K562 (cell line): ENCODE results near the gene F13A1. TPM values are rescaled to one million over a fixed set of nuclear protein-coding genes. Genes with fewer than 3 reads are reported as not detected.
A peak's percentile ranks its signal among the peaks of the same experiment; 100 is the strongest.

Source experiments
- ATAC-seq: fragments of 200-7000 bp; cut with Tn5 transposase; 3 replicates; pipeline ENCODE4 v1.9.1; 2020; ENCODE audit warnings: moderate library complexity
- BruUV-seq: library from RNA; stranded (reverse); fragments of 400-500 nt; replicated peaks from 2 replicates; lab custom pipeline; 2021; lab: Mats Ljungman, UMichigan
- CTCF ChIA-PET: fragments of 300-600 bp; formaldehyde crosslinking; extraction: SDS; loops from one replicate; lab custom pipeline; 2021; ENCODE audit warnings: low intra/inter-chr PET ratio; lab: Yijun Ruan, JAX
- POLR2A ChIA-PET: fragments of 300-600, 350-650 bp; sonication (Branson Sonifier 250); formaldehyde crosslinking; extraction: SDS; loops from one replicate; lab custom pipeline; 2021; ENCODE audit warnings: antibody characterized with exemption, inconsistent platforms; lab: Yijun Ruan, JAX
- DNase-seq, 4 experiments: peaks; one replicate each; pipeline versions ENCODE4 v3.0.0 to v3.0.0-alpha.2; 2011 to 2018; ENCODE audit warnings: low spot score in 3 of 4, mixed read lengths in 3 of 4; ENCODE audit errors: extremely low read depth in 1 of 4
- FAIRE-seq: peaks from 2 replicates; lab custom pipeline; 2011; peaks lifted over from hg19 to GRCh38; lab: Jason Lieb, UNC
- H2AFZ ChIP-seq: 2 replicates; pipeline ENCODE4 v1.6.0; 2011; ENCODE audit warnings: low read depth, low read length, control low read depth, inconsistent platforms
- H3K27ac ChIP-seq: fragments of 200-600 bp; 3 replicates; pipeline ENCODE4 v1.8.0; 2011; ENCODE audit warnings: low read depth, mild to moderate bottlenecking, control low read depth, inconsistent platforms, low read length, moderate library complexity, mixed read lengths; ENCODE audit errors: extremely low read depth
- H3K27me3 ChIP-seq, 2 experiments: fragments of 300-600 bp in 1 of 2; 2 replicates in 1 of 2; 3 replicates in 1 of 2; pipeline versions ENCODE4 v1.6.0 to v1.8.0; 2011; ENCODE audit warnings: inconsistent platforms in 2 of 2, low read length in 2 of 2, mild to moderate bottlenecking in 1 of 2, mixed read lengths in 1 of 2, moderate library complexity in 1 of 2; ENCODE audit not compliant: control insufficient read depth in 2 of 2, insufficient read depth in 2 of 2
- H3K36me3 ChIP-seq: fragments of 300-600 bp; 3 replicates; pipeline ENCODE4 v1.8.0; 2011; ENCODE audit warnings: mild to moderate bottlenecking, low read length, inconsistent platforms; ENCODE audit not compliant: control insufficient read depth, insufficient read depth
- H3K4me1 ChIP-seq, 2 experiments: fragments of 200-600 bp in 1 of 2; replicated peaks in 1 of 2; 2 replicates in 1 of 2; 3 replicates in 1 of 2; pipeline versions ENCODE4 v1.5.1 to v1.8.0; 2011; ENCODE audit warnings: inconsistent platforms in 2 of 2, low read length in 2 of 2, mild to moderate bottlenecking in 1 of 2, mixed read lengths in 1 of 2, moderate library complexity in 1 of 2; ENCODE audit not compliant: control insufficient read depth in 2 of 2, insufficient read depth in 2 of 2
- H3K4me2 ChIP-seq: 2 replicates; pipeline ENCODE4 v1.6.1; 2011; ENCODE audit warnings: low read length, control low read depth, inconsistent platforms, mixed read lengths; ENCODE audit not compliant: insufficient read depth
- H3K4me3 ChIP-seq: fragments of 200-600 bp; sonication (generic), shearing (Covaris generic); 2 replicates; pipeline ENCODE4 v1.5.1; 2016; ENCODE audit warnings: control low read depth, inconsistent platforms
- H3K79me2 ChIP-seq: fragments of 200-600 bp; 3 replicates; pipeline ENCODE4 v1.8.0; 2011; ENCODE audit warnings: low read length, inconsistent platforms; ENCODE audit not compliant: control insufficient read depth, insufficient read depth
- H3K9ac ChIP-seq, 2 experiments: 2 replicates each; pipeline versions ENCODE4 v1.6.0 to v1.6.1; 2011; ENCODE audit warnings: low read depth in 2 of 2, low read length in 2 of 2, control low read depth in 1 of 2, inconsistent platforms in 1 of 2, mild to moderate bottlenecking in 1 of 2, mixed read lengths in 1 of 2; ENCODE audit not compliant: insufficient read depth in 1 of 2
- H3K9me1 ChIP-seq: one replicate; pipeline ENCODE4 v1.6.0; 2011; ENCODE audit warnings: inconsistent platforms, mild to moderate bottlenecking, low read length, moderate library complexity; ENCODE audit not compliant: control insufficient read depth, insufficient read depth
- H3K9me3 ChIP-seq: replicated peaks from 2 replicates; pipeline ENCODE4 v1.5.1; 2011; ENCODE audit warnings: low read depth, low read length, inconsistent platforms; ENCODE audit not compliant: control insufficient read depth, insufficient read depth
- H4K20me1 ChIP-seq: replicated peaks from 2 replicates; pipeline ENCODE4 v1.6.1; 2011; ENCODE audit warnings: low read length, inconsistent platforms, mixed read lengths; ENCODE audit not compliant: control insufficient read depth, insufficient read depth
- CCAR2 ChIP-seq: fragments of 200-400 bp; formaldehyde crosslinking; IDR thresholded peaks from 2 replicates; pipeline ENCODE4 v1.6.1; 2017; ENCODE audit warnings: mild to moderate bottlenecking, low read depth, low read length
- CEBPZ ChIP-seq: fragments of 150-350 bp; IDR thresholded peaks from 2 replicates; pipeline ENCODE4 v1.6.1; 2014; ENCODE audit warnings: low read depth, mild to moderate bottlenecking, low read length, borderline replicate concordance
- GABPB2 ChIP-seq: fragments of 250-450 bp; sonication (Bioruptor Pico); conservative IDR thresholded peaks from 2 replicates; pipeline ENCODE4 v1.5.1; 2021; ENCODE audit warnings: mild to moderate bottlenecking
- MAFF ChIP-seq: IDR thresholded peaks from 2 replicates; pipeline ENCODE4 v1.6.1; 2012; ENCODE audit warnings: low read length, improper control_type of control experiment
- MAFG ChIP-seq: fragments of 450-650 bp; conservative IDR thresholded peaks from 2 replicates; pipeline ENCODE4 v1.6.1; 2016; ENCODE audit warnings: missing genetic modification characterization, missing compliant biosample characterization
- MTA3 ChIP-seq: fragments of 450-650 bp; formaldehyde crosslinking; IDR thresholded peaks from 2 replicates; pipeline ENCODE4 v1.6.1; 2017; ENCODE audit warnings: mild to moderate bottlenecking, borderline replicate concordance
- PHF21A ChIP-seq: fragments of 450-650 bp; IDR thresholded peaks from 2 replicates; pipeline ENCODE4 v1.6.1; 2017; ENCODE audit warnings: low read depth, borderline replicate concordance
- PTBP1 ChIP-seq: fragments of 200-400 bp; formaldehyde crosslinking; IDR thresholded peaks from 2 replicates; pipeline ENCODE4 v1.6.1; 2017; ENCODE audit warnings: low read depth, low read length
- REST ChIP-seq, 2 experiments: fragments of 450-650 bp; formaldehyde crosslinking in 1 of 2; IDR thresholded peaks; 2 replicates each; pipeline versions ENCODE4 v1.4.0 to v1.6.1; 2014 to 2020; ENCODE audit warnings: mild to moderate bottlenecking in 2 of 2, borderline replicate concordance in 1 of 2, low read depth in 1 of 2
- SLC30A9 ChIP-seq: fragments of 250-450 bp; sonication (Bioruptor Pico); IDR thresholded peaks from 2 replicates; pipeline ENCODE4 v1.8.0; 2022; ENCODE audit warnings: mild to moderate bottlenecking, moderate library complexity
- TARDBP ChIP-seq: fragments of 450-650 bp; IDR thresholded peaks from 2 replicates; pipeline ENCODE4 v1.6.1; 2016
- ZNF224 ChIP-seq: sonication (generic); formaldehyde crosslinking; IDR thresholded peaks from 2 replicates; pipeline ENCODE4 v1.8.0; 2022; ENCODE audit warnings: mild to moderate bottlenecking, missing genetic modification reagents
- ZNF316 ChIP-seq: fragments of 450-650 bp; IDR thresholded peaks from 2 replicates; pipeline ENCODE4 v1.6.1; 2016
- ZNF583 ChIP-seq: fragments of 250-450 bp; sonication (Bioruptor Pico); IDR thresholded peaks from 2 replicates; pipeline ENCODE4 v1.4.0; 2020
- WGBS: fragments of 100-300 bp; shearing (Covaris generic); methylation state at CpG from one replicate; pipeline ENCODE4 v1.1.6; 2016; ENCODE audit warnings: low coverage, mixed read lengths; ENCODE audit not compliant: insufficient coverage; ENCODE audit errors: missing lambda C conversion rate; 5-methylcytosine and 5-hydroxymethylcytosine counted together
- in situ Hi-C: fragments of 300-500 bp; cut with MboI; formaldehyde crosslinking; loops from 4 replicates; pipeline ENCODE4 v1.15.0; 2018; ENCODE audit warnings: inconsistent platforms, mixed read lengths
- intact Hi-C: fragments of 100-400 bp; cut with micrococcal nuclease; formaldehyde crosslinking; loops from 2 replicates; pipeline ENCODE4 v1.14.2; 2022
- polyA plus RNA-seq, 8 experiments: library from polyadenylated mRNA; depleted of rRNA in 4 of 8; stranded (reverse) in 5 of 8; unstranded in 3 of 8; fragments of >200 nt; fragmentation: Nextera tagmentation in 2 of 8; fragmentation: Illumina TruSeq in 1 of 8; extraction: Ambion mirVana in 2 of 8; extraction: Trizol in 1 of 8; gene quantifications; 2 replicates each; pipeline versions ENCODE4 v1.2.1 to v1.2.3, GENCODE V29; 2011 to 2014; ENCODE audit warnings: inconsistent platforms in 1 of 8, missing spikeins in 1 of 8
- total RNA-seq, 7 experiments: library from RNA; depleted of rRNA in 6 of 7; stranded (reverse); fragments of >200 nt in 6 of 7; fragmentation: Illumina TruSeq in 2 of 7; extraction: Trizol in 2 of 7; gene quantifications; 2 replicates each; pipeline versions ENCODE4 v1.2.1 to v1.2.3, GENCODE V29; 2011 to 2021; ENCODE audit warnings: low replicate concordance in 1 of 7

F13A1 gene
- total and polyA plus RNA-seq, 9 of the 15 experiments (the other 6 are each of a cell fraction or from before 2014, with no cell fraction given), result 0.33 TPM; not detected in 8

GRCh38 chr6:6154335-6154734 is 166.1 kb downstream of the F13A1 start:
- H3K4me2 ChIP-seq, result no peak overlapping the region
- no peak overlapping the region for H3K27ac ChIP-seq
- no peaks in the 10 kb centered on the region for H3K9me3 ChIP-seq
- intact Hi-C loops (no loop called here), in situ Hi-C loops (no loop called here)
- H3K9me1 ChIP-seq, result no peaks in the 10 kb centered on the region
- no peaks in the 10 kb centered on the region for H3K79me2 ChIP-seq
- DNase-seq, result no peak
- CTCF ChIA-PET, result no interaction called here
- POLR2A ChIA-PET, result no interaction called here
- no peaks in the 10 kb centered on the region for H3K36me3 ChIP-seq
- no peak overlapping the region for H3K4me3 ChIP-seq
- H3K27me3 ChIP-seq, result peaks cover 0 to 11% of the 10 kb centered on the region in 2 experiments; a peak in 3 of 5 replicates
- 0% methylated on average over 3 of the region's 3 CpGs for WGBS
- H3K4me1 ChIP-seq, result no peaks in the 10 kb centered on the region
- no peak for FAIRE-seq
- no peak overlapping the region for H2AFZ ChIP-seq
- H4K20me1 ChIP-seq, result no peaks in the 10 kb centered on the region
- no peak overlapping the region for H3K9ac ChIP-seq
- ATAC-seq, result no peak
- no TSS peak for BruUV-seq
- TF ChIP-seq PHF21A, result no peak
- TF ChIP-seq REST (IDR thresholded peaks at IDR 0.05; ENCODE audit: borderline replicate concordance), result no peak
- no peak for TF ChIP-seq REST (CRISPR knock-in tag; IDR thresholded peaks at IDR 0.05; ENCODE audit: low read depth)
- no peak for TF ChIP-seq CCAR2
- peak; percentile 60 for TF ChIP-seq MAFF
- no peak for TF ChIP-seq CEBPZ
- peak; percentile 55 for TF ChIP-seq ZNF316
- TF ChIP-seq GABPB2, result no peak
- TF ChIP-seq SLC30A9 (CRISPR knock-in tag), result no peak
- TF ChIP-seq MTA3, result no peak
- TF ChIP-seq ZNF583, result no peak
- TF ChIP-seq MAFG (tag), result peak; percentile 25; the same call in 1 of the 2 replicates
- no peak for TF ChIP-seq PTBP1
- TF ChIP-seq ZNF224 (CRISPR knock-in tag), result no peak
- TF ChIP-seq TARDBP, result no peak
